HG03520 (cell line): ENCODE data around the gene NFIB.

Experiments
- ATAC-seq: cut with Tn5 transposase; IDR thresholded peaks from one replicate; pipeline ENCODE4 v1.9.1; 2021; ENCODE audit warnings: mild to moderate bottlenecking, moderate library complexity; ENCODE audit not compliant: unreplicated experiment

Gene NFIB

DNA sequence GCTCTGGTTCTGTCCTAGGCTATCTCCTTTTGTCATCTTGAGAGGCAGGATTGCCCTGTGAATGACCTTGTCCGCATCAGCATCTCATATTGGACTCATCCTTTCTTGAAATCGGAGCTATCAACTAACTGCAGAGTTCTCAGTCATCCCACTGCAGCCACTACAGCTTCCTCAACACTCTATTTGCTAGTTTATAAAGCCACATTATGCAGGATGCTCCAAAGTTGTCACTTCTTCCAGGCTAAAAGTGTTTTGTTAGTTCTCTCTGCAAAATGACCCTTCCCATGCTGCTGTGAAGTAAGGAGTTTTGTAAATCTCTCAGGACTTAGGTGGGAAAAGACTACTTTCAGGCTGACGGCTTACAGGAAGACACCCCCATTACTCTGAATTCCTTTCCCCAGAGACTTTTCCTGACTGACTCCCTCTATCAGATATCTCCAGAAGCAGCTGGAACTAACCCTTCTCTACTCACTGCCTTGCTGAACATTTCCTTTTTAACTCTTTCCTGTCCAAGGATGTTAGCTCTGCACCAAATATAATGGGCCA is 257.6 kb downstream of the NFIB start:
- ATAC-seq = no peak

- no peak for ATAC-seq
These were observed 259.8 kb downstream of the NFIB start for GRCh38 chr9:14054096-14054495.

GRCh38 chr9:14052359-14052758 is 261.6 kb downstream of the NFIB start:
- ATAC-seq = no peak

DNA sequence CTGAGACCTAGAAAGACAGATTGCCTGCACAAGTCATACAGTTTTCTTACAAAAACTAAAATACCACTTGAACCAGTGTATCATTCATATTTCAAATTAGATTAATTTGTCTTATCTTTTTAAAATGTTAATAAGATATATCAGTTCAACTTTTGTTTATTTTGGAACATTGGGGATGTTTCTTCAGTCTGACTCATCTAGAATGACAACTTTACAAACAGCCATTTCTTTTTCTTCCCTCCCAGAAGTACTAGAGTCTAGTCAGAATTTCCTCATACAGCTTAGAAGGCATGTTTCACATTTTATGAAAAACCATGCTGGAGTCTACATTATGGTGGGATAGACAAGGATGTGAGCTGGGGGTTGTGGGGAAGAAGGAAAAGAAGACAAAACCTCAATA is 262.5 kb downstream of the NFIB start:
- no peak for ATAC-seq

- no peak for ATAC-seq
These were observed 270.5 kb downstream of the NFIB start for GRCh38 chr9:14043483-14043882.

DNA sequence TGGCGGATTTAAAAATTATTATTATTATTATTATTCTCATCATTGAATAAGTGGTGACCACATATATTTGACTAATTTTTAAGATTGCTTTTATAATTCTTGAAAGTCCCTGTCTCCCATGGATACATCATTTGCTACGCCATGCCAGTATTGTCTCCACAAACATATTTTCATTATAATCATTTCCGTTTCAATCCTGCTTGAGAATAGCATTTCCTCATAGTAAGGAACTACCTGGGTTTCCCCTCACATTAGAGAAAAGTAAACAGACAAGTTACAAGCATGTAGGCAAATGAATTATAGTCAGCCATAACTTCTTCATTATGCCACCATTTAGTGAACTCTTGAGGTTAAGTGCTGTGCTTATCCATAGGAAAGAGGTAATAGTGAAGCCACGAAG is 276.6 kb downstream of the NFIB start:
- ATAC-seq = no peak

GRCh38 chr9:14033067-14033466 is 280.9 kb downstream of the NFIB start:
- no peak for ATAC-seq
